Measurements from ENCODE around the gene CTU2.

- TF ChIP-seq NR3C1 (CRISPR knock-in tag; conservative IDR thresholded peaks at IDR 0.05; ENCODE audit: low read depth) (no peak), ZNF138 (CRISPR knock-in tag; conservative IDR thresholded peaks at IDR 0.05) (no peak), CTCF (IDR thresholded peaks at IDR 0.05) (no peak), ZBTB21 (CRISPR knock-in tag; IDR thresholded peaks at IDR 0.05; ENCODE audit: borderline replicate concordance) (no peak), NR2C2 (CRISPR knock-in tag; IDR thresholded peaks at IDR 0.05) (no peak), JUN (CRISPR knock-in tag; IDR thresholded peaks at IDR 0.05) (no peak), PRDM15 (CRISPR knock-in tag; IDR thresholded peaks at IDR 0.05) (no peak), IRF1 (CRISPR knock-in tag; IDR thresholded peaks at IDR 0.05) (no peak), MAX (CRISPR knock-in tag; IDR thresholded peaks at IDR 0.05) (no peak)
Measured at GRCh38 chr16:88732172-88732960, 26.1 kb downstream of the CTU2 start.
